Gastrocnemius medialis (tissue), 4 donors: ENCODE data around the gene CSTB. TPM values are rescaled to one million over a fixed set of nuclear protein-coding genes. Genes with fewer than 3 reads are reported as not detected.

ENCODE experiments used
- ATAC-seq, 2 donors: fragments of 150-250 bp; one replicate each; pipeline ENCODE4 v1.9.1; 2016
- DNase-seq, 2 donors: peaks; one replicate each; pipeline ENCODE4 v3.0.0-alpha.2; 2019
- H3K27ac ChIP-seq, 4 donors: fragments of 200-600 bp; sonication (generic); 1 replicate in 1 of 4; 2 replicates in 3 of 4; pipeline ENCODE4 v1.5.1; 2016 to 2018; ENCODE audit warnings: mild to moderate bottlenecking in 2 of 4, moderate library complexity in 1 of 4
- H3K27me3 ChIP-seq, 3 donors: fragments of 200-600 bp; sonication (generic) in 2 of 3; 1 replicate in 1 of 3; 2 replicates in 2 of 3; pipeline versions ENCODE4 v1.5.1 to v1.6.0; 2016 to 2019; ENCODE audit warnings: mild to moderate bottlenecking in 1 of 3, moderate library complexity in 1 of 3
- H3K36me3 ChIP-seq, 2 donors: fragments of 200-600 bp; sonication (generic) in 1 of 2; one replicate each; pipeline ENCODE4 v1.5.1; 2017 to 2018
- H3K4me1 ChIP-seq, 2 donors: fragments of 200-600 bp; sonication (generic) in 1 of 2; one replicate each; pipeline ENCODE4 v1.5.1; 2016 to 2017; ENCODE audit warnings: mild to moderate bottlenecking in 2 of 2
- H3K4me3 ChIP-seq, 4 donors: fragments of 200-600 bp; sonication (generic) in 3 of 4; 1 replicate in 1 of 4; 2 replicates in 3 of 4; pipeline ENCODE4 v1.5.1; 2016 to 2019; ENCODE audit warnings: mild to moderate bottlenecking in 2 of 4
- H3K9me3 ChIP-seq, 3 donors: fragments of 200-600 bp; sonication (generic) in 2 of 3; 1 replicate in 1 of 3; 2 replicates in 2 of 3; pipeline ENCODE4 v1.5.1; 2016 to 2019
- CTCF ChIP-seq, 5 experiments: fragments of 450-650 bp in 3 of 5; fragments of 200-600 bp in 2 of 5; sonication (generic) in 2 of 5; IDR thresholded peaks in 4 of 5; conservative IDR thresholded peaks in 1 of 5; 1 replicate in 4 of 5; 2 replicates in 1 of 5; pipeline ENCODE4 v1.5.1; 2016 to 2019; ENCODE audit warnings: antibody characterized with exemption in 5 of 5, mild to moderate bottlenecking in 3 of 5, moderate library complexity in 3 of 5
- POLR2A ChIP-seq, 2 donors: fragments of 450-650 bp; IDR thresholded peaks; one replicate each; pipeline ENCODE4 v1.6.1; 2017; ENCODE audit warnings: antibody characterized with exemption in 2 of 2, mild to moderate bottlenecking in 2 of 2, moderate library complexity in 2 of 2
- in situ Hi-C, 4 donors: fragments of 200-750 bp; cut with MboI; loops; one replicate each; pipeline versions ENCODE4 v1.15.0 to v1.8.0; 2017; ENCODE audit warnings: low sequenced_read_pairs in 4 of 4
- intact Hi-C: fragments of 100-400 bp; cut with DNase I; formaldehyde crosslinking; loops from one replicate; pipeline ENCODE4 v1.15.1; 2023; ENCODE audit warnings: low total_unique reads
- total RNA-seq, 4 donors: library from RNA; depleted of rRNA; stranded (reverse); fragments of >200 nt; gene quantifications; one replicate each; pipeline versions ENCODE4 v1.1.0 to v1.2.3, GENCODE V29; 2016

The CSTB gene
- total RNA-seq, 4 donors from 2014 or later = 1.3 to 5.9 (median 5.2) TPM

DNA sequence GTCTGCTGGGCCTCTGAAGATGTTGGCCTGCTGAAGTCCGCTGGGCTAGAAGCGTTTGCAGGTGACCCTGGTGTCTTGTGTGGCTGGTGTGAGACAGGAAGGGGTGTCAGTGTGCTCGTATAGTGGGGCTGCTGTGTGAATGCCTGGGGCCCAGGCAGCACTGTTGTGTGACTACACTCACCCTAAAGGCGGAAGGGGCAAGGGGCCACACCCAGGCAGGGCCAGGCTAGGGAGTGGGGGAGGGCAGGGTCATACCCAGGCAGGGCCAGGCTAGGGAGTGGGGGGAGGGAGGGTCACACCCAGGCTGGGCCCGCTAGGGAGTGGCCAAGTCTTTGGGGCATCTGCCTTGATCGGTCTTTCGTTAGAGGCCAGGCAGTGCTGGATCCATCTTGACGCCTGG lies 32.2 kb downstream of the CSTB start:
- Histone ChIP-seq H3K4me1 (no peaks in the 10 kb centered on the region), H3K4me3 (no peak overlapping the region), H3K36me3 (peaks cover 0 to 39% of the 10 kb centered on the region in 2 donors), H3K27ac (no peak overlapping the region), H3K9me3 (no peaks in the 10 kb centered on the region), H3K27me3 (no peaks in the 10 kb centered on the region)
- in situ Hi-C loops (no loop called here), intact Hi-C loops (no loop called here)
- ATAC-seq (no peak), DNase-seq (no peak)
- no peak for TF ChIP-seq CTCF (IDR thresholded peaks at IDR 0.05 in 4 of 5, conservative IDR thresholded peaks at IDR 0.05 in 1 of 5)
- no peak for TF ChIP-seq POLR2A (IDR thresholded peaks at IDR 0.05)

GRCh38 chr21:43741423-43742096 lies 34.5 kb downstream of the CSTB start:
- intact Hi-C loops (no loop called here), in situ Hi-C loops (no loop called here)
- no peaks in the 10 kb centered on the region for H3K9me3 ChIP-seq
- no peaks in the 10 kb centered on the region for H3K27me3 ChIP-seq
- DNase-seq = no peak
- TF ChIP-seq CTCF (IDR thresholded peaks at IDR 0.05 in 4 of 5, conservative IDR thresholded peaks at IDR 0.05 in 1 of 5) (no peak), POLR2A (IDR thresholded peaks at IDR 0.05) (no peak)
- peaks cover 0 to 25% of the 10 kb centered on the region in 2 donors for H3K36me3 ChIP-seq
- no peak overlapping the region for H3K27ac ChIP-seq
- no peaks in the 10 kb centered on the region for H3K4me1 ChIP-seq
- no peak for ATAC-seq
- H3K4me3 ChIP-seq = no peak overlapping the region

- H3K27ac ChIP-seq = peak overlapping the region in 1 of 4 donors; percentile 54
- no peak overlapping the region for H3K4me3 ChIP-seq
- intact Hi-C loops = no loop called here
These were observed 35.5 kb downstream of the CSTB start for GRCh38 chr21:43740497-43741156.

DNA sequence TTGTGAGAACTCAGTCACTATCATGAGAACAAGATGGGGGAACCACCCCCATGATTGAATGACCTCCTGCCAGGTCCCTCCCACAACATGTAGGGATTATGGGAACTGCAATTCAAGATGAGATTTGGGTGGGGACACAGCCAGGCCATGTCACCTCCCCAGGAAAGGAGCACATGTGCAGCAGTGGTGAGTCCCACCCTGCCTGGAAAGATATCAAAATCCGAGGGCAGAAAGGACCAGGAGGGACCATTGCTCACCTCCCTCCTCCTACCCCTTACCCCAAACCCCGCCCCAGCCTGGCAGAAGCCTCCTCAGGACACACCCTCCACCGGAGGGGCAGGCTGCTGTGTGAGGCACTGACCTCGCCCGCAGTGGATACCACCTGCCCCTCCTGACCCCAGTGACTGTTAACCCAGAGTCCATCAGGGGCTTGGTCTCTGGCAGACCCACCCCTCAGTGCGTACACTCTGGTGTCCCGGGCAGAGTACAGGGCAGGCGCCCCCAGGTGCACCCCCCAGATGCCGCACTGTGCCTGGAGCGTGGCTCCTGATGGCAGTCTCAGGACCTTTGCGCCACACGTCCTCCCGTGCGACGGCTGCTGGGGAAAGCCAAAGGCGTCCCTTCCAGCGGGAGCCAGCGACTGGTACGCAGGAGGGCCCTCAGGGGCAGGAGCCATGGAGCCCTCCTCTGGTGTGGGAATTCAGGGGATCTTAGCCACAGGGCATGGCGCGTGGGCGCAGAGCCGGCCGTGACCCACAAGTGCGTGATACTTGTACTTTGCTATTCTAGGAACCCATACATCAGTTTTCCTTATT lies 36.3 kb downstream of the CSTB start:
- H3K27me3 ChIP-seq = no peaks in the 10 kb centered on the region
- intact Hi-C loops (no loop called here), in situ Hi-C loops (no loop called here)
- H3K27ac ChIP-seq = no peak overlapping the region
- no peak for DNase-seq
- TF ChIP-seq CTCF (IDR thresholded peaks at IDR 0.05 in 4 of 5, conservative IDR thresholded peaks at IDR 0.05 in 1 of 5) = no peak
- no peak for TF ChIP-seq POLR2A (IDR thresholded peaks at IDR 0.05)
- no peaks in the 10 kb centered on the region for H3K9me3 ChIP-seq
- no peaks in the 10 kb centered on the region for H3K4me1 ChIP-seq
- H3K4me3 ChIP-seq = no peak overlapping the region
- peaks cover 0 to 11% of the 10 kb centered on the region in 2 donors for H3K36me3 ChIP-seq
- no peak for ATAC-seq

More at GRCh38 chr21:43740497-43741156, 35.5 kb downstream of the CSTB start:
- Histone ChIP-seq H3K9me3 (no peaks in the 10 kb centered on the region), H3K27me3 (no peaks in the 10 kb centered on the region), H3K36me3 (peaks cover 0 to 16% of the 10 kb centered on the region in 2 donors), H3K4me1 (no peaks in the 10 kb centered on the region)
- no peak for TF ChIP-seq POLR2A (IDR thresholded peaks at IDR 0.05)
- no peak for TF ChIP-seq CTCF (IDR thresholded peaks at IDR 0.05 in 4 of 5, conservative IDR thresholded peaks at IDR 0.05 in 1 of 5)
- in situ Hi-C loops = no loop called here
- ATAC-seq (peak in 1 of 2 donors; percentile 71), DNase-seq (peak in 1 of 2 donors; percentile 39)
